ENCODE data around the gene FRY. TPM values are rescaled to one million over a fixed set of nuclear protein-coding genes. Genes with fewer than 3 reads are reported as not detected.

Gene FRY
- total and polyA plus RNA-seq, 2 of the 13 experiments (the other 11 are each of a cell fraction or from before 2014, with no cell fraction given), result 8.2 to 13.1 TPM

- TF ChIP-seq ZNF318 (CRISPR knock-in tag; IDR thresholded peaks at IDR 0.05) (0 out of 2 replicates have a peak, but pooled peaks have one; percentile 27), PLSCR1 (CRISPR knock-in tag; IDR thresholded peaks at IDR 0.05; ENCODE audit: borderline replicate concordance) (no peak), PAXIP1 (CRISPR knock-in tag; conservative IDR thresholded peaks at IDR 0.05) (peak; percentile 0; the same call in 1 of the 2 replicates), NR2C2 (CRISPR knock-in tag; IDR thresholded peaks at IDR 0.05; ENCODE audit: borderline replicate concordance) (0 out of 2 replicates have a peak, but pooled peaks have one; percentile 7), ZC3H4 (CRISPR knock-in tag; IDR thresholded peaks at IDR 0.05; ENCODE audit: borderline replicate concordance) (peak; percentile 33; the same call in 1 of the 2 replicates), ZNF607 (CRISPR knock-in tag; IDR thresholded peaks at IDR 0.05; ENCODE audit: borderline replicate concordance) (no peak), LRRFIP1 (CRISPR knock-in tag; conservative IDR thresholded peaks at IDR 0.05) (no peak), SP2 (CRISPR knock-in tag; IDR thresholded peaks at IDR 0.05) (0 out of 2 replicates have a peak, but pooled peaks have one; percentile 13), ZNF878 (CRISPR knock-in tag; IDR thresholded peaks at IDR 0.05) (0 out of 2 replicates have a peak, but pooled peaks have one; percentile 15), ZNF501 (CRISPR knock-in tag; IDR thresholded peaks at IDR 0.05) (0 out of 2 replicates have a peak, but pooled peaks have one; percentile 10), GTF3A (CRISPR knock-in tag; conservative IDR thresholded peaks at IDR 0.05) (0 out of 2 replicates have a peak, but pooled peaks have one; percentile 7)
Measured at GRCh38 chr13:32314271-32315237, 283.0 kb downstream of the FRY start (continued).

All from HepG2 (cell line).